GM21367 (cell line): ENCODE data around the gene CENPP.
A peak's percentile ranks its signal among the peaks of the same experiment; 100 is the strongest.

Experiments used
- ATAC-seq: cut with Tn5 transposase; IDR thresholded peaks from one replicate; pipeline ENCODE4 v1.9.1; 2021; ENCODE audit not compliant: unreplicated experiment

CENPP gene

GRCh38 chr9:92668746-92669526, 343.2 kb downstream of the CENPP start:
- ATAC-seq = no peak

DNA sequence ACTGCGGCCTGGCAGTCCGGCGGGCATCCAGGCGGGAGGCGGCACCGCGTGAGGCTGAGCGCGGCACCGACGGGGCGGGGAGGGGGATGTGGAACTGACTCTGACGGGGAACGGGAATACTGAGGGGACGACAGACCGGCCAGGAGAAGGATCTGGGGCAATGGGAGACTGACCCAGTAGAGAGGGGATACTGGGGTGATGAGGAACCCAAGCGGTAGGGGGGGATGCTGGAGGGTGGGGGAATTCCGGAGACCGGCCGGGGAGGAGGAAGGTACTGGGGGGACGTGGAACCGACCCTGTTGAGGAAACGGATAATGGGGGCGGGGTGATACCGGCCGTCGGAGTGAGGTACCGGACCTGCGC, 343.8 kb downstream of the CENPP start:
- ATAC-seq = peak; percentile 13
